ENCODE results near the gene CHST11. TPM values are rescaled to one million over a fixed set of nuclear protein-coding genes. Genes with fewer than 3 reads are reported as not detected.

Gene CHST11
- total RNA-seq, 1 donor from 2014 or later = 7.7 TPM

- Mint-ChIP-seq H3K4me3 (no peak overlapping the region), H3K4me1 (peaks cover 22% of the 10 kb centered on the region), H3K9me3 (no peaks in the 10 kb centered on the region), H3K27me3 (ENCODE audit: insufficient read depth, low read depth) (peaks cover 5% of the 10 kb centered on the region), H3K27ac (no peak overlapping the region), H3K36me3 (peaks cover 10% of the 10 kb centered on the region)
- H3K36me3 ChIP-seq = no peaks in the 10 kb centered on the region
- no peak overlapping the region for H3K27ac ChIP-seq
- H3K9me3 ChIP-seq (ENCODE audit: low read depth) = no peaks in the 10 kb centered on the region
- DNase-seq (ENCODE audit: low spot score) = no peak
- no peak for TF ChIP-seq EZH2phosphoT487 (IDR thresholded peaks at IDR 0.05)
- TF ChIP-seq EZH2 (IDR thresholded peaks at IDR 0.05) = no peak
- no peak for TF ChIP-seq CTCF (IDR thresholded peaks at IDR 0.05)
- H3K27me3 ChIP-seq = no peaks in the 10 kb centered on the region
- no peak overlapping the region for H3K4me2 ChIP-seq
- no peak overlapping the region for H3K4me3 ChIP-seq
- no peak overlapping the region for H3K9ac ChIP-seq
- H2AFZ ChIP-seq (replicated peaks) = no peak overlapping the region
- peaks cover 72% of the 10 kb centered on the region for H4K20me1 ChIP-seq (ENCODE audit: low read depth)
- H3K4me1 ChIP-seq = peaks cover 12% of the 10 kb centered on the region
- peaks cover 14% of the 10 kb centered on the region for H3F3A ChIP-seq (ENCODE audit: low read depth)
- peaks cover 41% of the 10 kb centered on the region for H3K79me2 ChIP-seq (ENCODE audit: low read depth)
These were observed 12.3 kb downstream of the CHST11 start for GRCh38 chr12:104469066-104469465.

GRCh38 chr12:104469523-104469922 lies 12.8 kb downstream of the CHST11 start:
- DNase-seq (ENCODE audit: low spot score) = no peak
- H3K9me3 Mint-ChIP-seq = no peaks in the 10 kb centered on the region

GRCh38 chr12:104470521-104470920 lies 13.8 kb downstream of the CHST11 start:
- Mint-ChIP-seq H3K36me3 (peaks cover 3% of the 10 kb centered on the region), H3K4me1 (peaks cover 35% of the 10 kb centered on the region), H3K27me3 (ENCODE audit: insufficient read depth, low read depth) (peaks cover 5% of the 10 kb centered on the region), H3K9me3 (no peaks in the 10 kb centered on the region), H3K4me3 (no peak overlapping the region), H3K27ac (no peak overlapping the region)
- Histone ChIP-seq H3K79me2 (ENCODE audit: low read depth) (peaks cover 38% of the 10 kb centered on the region), H3K27ac (no peak overlapping the region), H3K36me3 (no peaks in the 10 kb centered on the region), H2AFZ (replicated peaks) (no peak overlapping the region), H3F3A (ENCODE audit: low read depth) (peaks cover 26% of the 10 kb centered on the region), H3K4me3 (no peak overlapping the region), H3K27me3 (no peaks in the 10 kb centered on the region), H3K9me3 (ENCODE audit: low read depth) (no peaks in the 10 kb centered on the region), H3K4me2 (no peak overlapping the region), H3K9ac (no peak overlapping the region), H4K20me1 (ENCODE audit: low read depth) (peaks cover 77% of the 10 kb centered on the region), H3K4me1 (peaks cover 25% of the 10 kb centered on the region)
- no peak for TF ChIP-seq CTCF (IDR thresholded peaks at IDR 0.05)
- no peak for DNase-seq (ENCODE audit: low spot score)

More at GRCh38 chr12:104469523-104469922, 12.8 kb downstream of the CHST11 start:
- H4K20me1 ChIP-seq (ENCODE audit: low read depth) = peaks cover 76% of the 10 kb centered on the region
- Mint-ChIP-seq H3K27me3 (ENCODE audit: insufficient read depth, low read depth) (peaks cover 5% of the 10 kb centered on the region), H3K27ac (no peak overlapping the region), H3K36me3 (peaks cover 8% of the 10 kb centered on the region), H3K4me1 (peaks cover 27% of the 10 kb centered on the region), H3K4me3 (no peak overlapping the region)
- H3K36me3 ChIP-seq = no peaks in the 10 kb centered on the region
- H3K4me3 ChIP-seq = no peak overlapping the region
- no peak overlapping the region for H2AFZ ChIP-seq (replicated peaks)
- no peaks in the 10 kb centered on the region for H3K27me3 ChIP-seq
- no peaks in the 10 kb centered on the region for H3K9me3 ChIP-seq (ENCODE audit: low read depth)
- H3K9ac ChIP-seq = no peak overlapping the region
- H3K4me2 ChIP-seq = no peak overlapping the region
- H3K4me1 ChIP-seq = peaks cover 17% of the 10 kb centered on the region
- no peak overlapping the region for H3K27ac ChIP-seq
- peaks cover 44% of the 10 kb centered on the region for H3K79me2 ChIP-seq (ENCODE audit: low read depth)
- TF ChIP-seq EZH2phosphoT487 (IDR thresholded peaks at IDR 0.05) (no peak), EZH2 (IDR thresholded peaks at IDR 0.05) (no peak), CTCF (IDR thresholded peaks at IDR 0.05) (no peak)
- H3F3A ChIP-seq (ENCODE audit: low read depth) = peaks cover 18% of the 10 kb centered on the region

Measured in neural progenitor cell (in vitro differentiated cells).